Sigmoid colon (tissue), 7 donors: Measurements from ENCODE around the gene SHH. TPM values are rescaled to one million over a fixed set of nuclear protein-coding genes. Genes with fewer than 3 reads are reported as not detected.

Experiments used
- DNase-seq: peaks from one replicate; pipeline ENCODE4 v3.0.0-alpha.2; 2019
- H3K27ac ChIP-seq, 4 donors: fragments of 200-600 bp; sonication (generic); one replicate each; pipeline ENCODE4 v1.5.1; 2016 to 2019; ENCODE audit warnings: mild to moderate bottlenecking in 1 of 4
- H3K27me3 ChIP-seq, 3 donors: fragments of 200-600 bp; sonication (generic); one replicate each; pipeline ENCODE4 v1.5.1; 2019; ENCODE audit warnings: mild to moderate bottlenecking in 1 of 3
- H3K36me3 ChIP-seq, 4 donors: fragments of 200-600 bp; sonication (generic); one replicate each; pipeline ENCODE4 v1.5.1; 2016 to 2019
- H3K4me1 ChIP-seq, 4 donors: fragments of 200-600 bp; sonication (generic); one replicate each; pipeline ENCODE4 v1.5.1; 2017 to 2019
- H3K4me3 ChIP-seq, 4 donors: fragments of 200-600 bp; sonication (generic); one replicate each; pipeline ENCODE4 v1.5.1; 2017 to 2019; ENCODE audit warnings: mild to moderate bottlenecking in 2 of 4, moderate library complexity in 1 of 4
- H3K9me3 ChIP-seq, 4 donors: fragments of 200-600 bp in 3 of 4; sonication (generic) in 3 of 4; one replicate each; pipeline versions ENCODE4 v1.5.1 to v1.6.1; 2013 to 2019
- EP300 ChIP-seq, 4 donors: sonication (generic); formaldehyde crosslinking; IDR thresholded peaks; one replicate each; pipeline ENCODE4 v1.6.1; 2017; ENCODE audit warnings: antibody characterized with exemption in 4 of 4
- POLR2A ChIP-seq, 2 donors: fragments of 450-650 bp; IDR thresholded peaks; one replicate each; pipeline ENCODE4 v1.6.1; 2016; ENCODE audit warnings: antibody characterized with exemption in 2 of 2, mild to moderate bottlenecking in 2 of 2, moderate library complexity in 2 of 2
- POLR2AphosphoS5 ChIP-seq, 4 donors: sonication (generic); formaldehyde crosslinking; IDR thresholded peaks; one replicate each; pipeline ENCODE4 v1.6.1; 2017; ENCODE audit warnings: antibody characterized with exemption in 4 of 4
- WGBS, 2 donors: extraction: QIAGEN DNeasy Blood & Tissue Kit; methylation state at CpG; one replicate each; pipeline ENCODE4 v1.1.7; 2013; 5-methylcytosine and 5-hydroxymethylcytosine counted together
- intact Hi-C: fragments of 100-400 bp; cut with DNase I; formaldehyde crosslinking; loops from one replicate; pipeline ENCODE4 v1.15.1; 2023
- polyA plus RNA-seq, 3 donors: library from polyadenylated mRNA; stranded (reverse); fragments of 200-250 nt; gene quantifications; one replicate each; pipeline ENCODE4 v1.2.3, GENCODE V29; 2013
- total RNA-seq, 4 donors: library from RNA; depleted of rRNA; stranded (reverse); fragments of >200 nt; gene quantifications; one replicate each; pipeline ENCODE4 v1.1.0, GENCODE V29; 2016
- TF ChIP-seq, protein P1 (sequence below), 4 experiments: fragments of 450-650 bp in 3 of 4; fragments of 200-600 bp in 1 of 4; IDR thresholded peaks; one replicate each; pipeline ENCODE4 v1.5.1; 2016 to 2019; ENCODE audit warnings: antibody characterized with exemption in 4 of 4, mild to moderate bottlenecking in 3 of 4, moderate library complexity in 2 of 4
- donor health status: healthy with polysubstance abuse.
- donor health status: Bipolar disorder and iron deficiency.
- donor health status: healthy.

Gene SHH
- total and polyA plus RNA-seq, 7 donors = 0.46 to 1.8 (median 0.60) TPM; not detected in 4

DNA sequence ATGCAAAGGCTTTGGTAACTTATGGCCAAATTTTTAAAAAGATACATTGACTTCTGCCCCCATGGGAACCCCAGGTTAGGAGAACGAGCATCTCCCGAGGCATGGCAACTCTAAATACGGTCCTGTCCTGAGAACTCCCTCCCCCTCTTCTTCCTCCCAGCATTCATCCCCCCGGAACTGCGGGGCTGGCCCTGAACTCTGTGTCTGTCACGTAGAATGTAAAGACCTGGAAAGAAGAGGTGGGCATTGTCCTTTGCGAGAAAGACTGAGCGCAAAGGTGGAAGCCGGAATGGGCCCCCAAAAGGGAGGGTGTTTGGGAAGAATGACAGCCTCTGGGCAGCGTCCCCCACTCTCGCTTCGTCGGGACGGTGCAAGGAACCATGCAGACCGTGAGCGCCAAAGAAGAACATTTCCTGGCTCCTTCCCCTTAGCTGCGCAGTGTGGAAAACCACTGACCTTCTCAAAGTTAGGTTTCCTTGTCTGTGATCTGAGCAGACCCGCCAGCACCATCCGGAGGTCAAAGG is 21.0 kb downstream of the SHH start:
- WGBS, 2 donors = 80 to 87% methylated on average over 19 of the region's 19 CpGs
- Histone ChIP-seq H3K36me3 (no peaks in the 10 kb centered on the region), H3K9me3 (no peaks in the 10 kb centered on the region), H3K4me3 (no peak overlapping the region), H3K27ac (no peak overlapping the region), H3K27me3 (peaks cover 12 to 30% (median 26%) of the 10 kb centered on the region in 3 donors), H3K4me1 (peaks cover 0 to 13% (median 12%) of the 10 kb centered on the region in 4 donors)
- TF ChIP-seq POLR2AphosphoS5 (IDR thresholded peaks at IDR 0.05) (no peak), POLR2A (IDR thresholded peaks at IDR 0.05) (no peak), EP300 (IDR thresholded peaks at IDR 0.05) (no peak)
- TF ChIP-seq, protein P1, sequence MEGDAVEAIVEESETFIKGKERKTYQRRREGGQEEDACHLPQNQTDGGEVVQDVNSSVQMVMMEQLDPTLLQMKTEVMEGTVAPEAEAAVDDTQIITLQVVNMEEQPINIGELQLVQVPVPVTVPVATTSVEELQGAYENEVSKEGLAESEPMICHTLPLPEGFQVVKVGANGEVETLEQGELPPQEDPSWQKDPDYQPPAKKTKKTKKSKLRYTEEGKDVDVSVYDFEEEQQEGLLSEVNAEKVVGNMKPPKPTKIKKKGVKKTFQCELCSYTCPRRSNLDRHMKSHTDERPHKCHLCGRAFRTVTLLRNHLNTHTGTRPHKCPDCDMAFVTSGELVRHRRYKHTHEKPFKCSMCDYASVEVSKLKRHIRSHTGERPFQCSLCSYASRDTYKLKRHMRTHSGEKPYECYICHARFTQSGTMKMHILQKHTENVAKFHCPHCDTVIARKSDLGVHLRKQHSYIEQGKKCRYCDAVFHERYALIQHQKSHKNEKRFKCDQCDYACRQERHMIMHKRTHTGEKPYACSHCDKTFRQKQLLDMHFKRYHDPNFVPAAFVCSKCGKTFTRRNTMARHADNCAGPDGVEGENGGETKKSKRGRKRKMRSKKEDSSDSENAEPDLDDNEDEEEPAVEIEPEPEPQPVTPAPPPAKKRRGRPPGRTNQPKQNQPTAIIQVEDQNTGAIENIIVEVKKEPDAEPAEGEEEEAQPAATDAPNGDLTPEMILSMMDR (IDR thresholded peaks at IDR 0.05) = no peak
- intact Hi-C loops = no loop called here
- DNase-seq = no peak

DNA sequence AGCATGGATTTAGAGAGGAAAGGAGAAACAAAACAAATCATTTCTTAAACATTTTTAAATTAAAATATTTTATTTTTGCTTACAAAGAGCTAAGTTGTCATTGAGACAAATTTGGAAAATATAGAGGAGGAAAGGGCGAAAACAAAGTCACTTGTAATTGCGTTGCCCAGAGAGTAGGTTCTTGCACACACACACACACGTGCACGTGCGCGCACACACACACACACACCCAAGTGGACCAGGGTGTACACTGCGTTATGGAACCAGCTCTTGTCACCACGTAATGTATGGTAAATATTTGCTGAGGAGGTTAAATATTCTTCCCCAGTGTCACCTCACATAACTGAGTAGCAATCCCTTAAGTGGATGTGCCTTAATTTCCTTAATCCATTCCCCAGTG is 21.6 kb downstream of the SHH start:
- 40 to 58% methylated on average over 8 of the region's 8 CpGs for WGBS, 2 donors
- Histone ChIP-seq H3K9me3 (no peaks in the 10 kb centered on the region), H3K4me3 (no peak overlapping the region), H3K36me3 (no peaks in the 10 kb centered on the region), H3K4me1 (peaks cover 0 to 13% (median 12%) of the 10 kb centered on the region in 4 donors), H3K27ac (no peak overlapping the region), H3K27me3 (peaks cover 9 to 23% (median 19%) of the 10 kb centered on the region in 3 donors)
- intact Hi-C loops = no loop called here
- no peak for DNase-seq
- TF ChIP-seq, protein P1 (IDR thresholded peaks at IDR 0.05) = no peak
- TF ChIP-seq POLR2A (IDR thresholded peaks at IDR 0.05) = no peak
- no peak for TF ChIP-seq POLR2AphosphoS5 (IDR thresholded peaks at IDR 0.05)
- TF ChIP-seq EP300 (IDR thresholded peaks at IDR 0.05) = no peak

DNA sequence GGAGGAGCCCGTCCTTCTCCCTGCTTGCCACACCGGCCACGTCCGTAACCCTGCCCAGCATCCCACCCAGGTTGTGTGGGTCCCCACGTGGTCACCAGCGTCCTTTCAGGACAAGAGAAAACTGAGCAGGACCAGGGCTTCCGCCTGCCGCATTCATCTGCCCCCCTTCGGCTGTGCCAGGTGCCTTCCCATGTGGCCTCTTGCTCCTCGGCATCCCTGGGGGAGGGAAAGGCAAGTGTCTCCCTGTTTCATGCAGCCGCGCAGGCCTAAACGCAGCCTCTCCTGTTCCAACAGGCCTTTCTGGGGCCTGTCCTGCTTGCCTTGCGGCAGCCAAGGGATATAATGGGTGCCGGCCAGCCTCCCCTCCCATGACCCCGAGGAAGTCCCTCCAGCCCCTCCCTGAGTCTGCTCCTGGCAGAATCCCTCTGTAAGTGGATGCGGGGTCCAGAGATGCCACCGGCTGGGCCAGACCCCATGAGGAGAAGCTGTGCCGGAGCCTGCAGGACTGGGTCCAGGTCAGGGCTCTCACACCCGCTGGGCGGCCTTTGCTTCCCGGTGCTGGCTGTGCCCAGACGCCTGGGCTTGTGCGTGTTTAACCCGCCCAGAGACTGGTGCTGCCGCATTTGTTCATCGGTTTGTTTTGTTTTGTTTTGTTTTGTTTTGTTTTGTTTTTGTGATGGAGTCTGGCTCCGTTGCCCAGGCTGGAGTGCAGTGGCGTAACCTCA is 23.1 kb downstream of the SHH start:
- H3K4me1 ChIP-seq = peaks cover 0 to 13% (median 12%) of the 10 kb centered on the region in 4 donors
- no peaks in the 10 kb centered on the region for H3K36me3 ChIP-seq
- no peak overlapping the region for H3K27ac ChIP-seq
- DNase-seq = peak; percentile 62
- WGBS, 2 donors = 88% methylated on average over 29 of the region's 29 CpGs
- intact Hi-C loops = no loop called here
- TF ChIP-seq POLR2AphosphoS5 (IDR thresholded peaks at IDR 0.05) = no peak
- no peak for TF ChIP-seq POLR2A (IDR thresholded peaks at IDR 0.05)
- no peak for TF ChIP-seq EP300 (IDR thresholded peaks at IDR 0.05)
- TF ChIP-seq, protein P1 (IDR thresholded peaks at IDR 0.05) = no peak
- H3K4me3 ChIP-seq = no peak overlapping the region
- no peaks in the 10 kb centered on the region for H3K9me3 ChIP-seq
- H3K27me3 ChIP-seq = peaks cover 9 to 19% (median 16%) of the 10 kb centered on the region in 3 donors

DNA sequence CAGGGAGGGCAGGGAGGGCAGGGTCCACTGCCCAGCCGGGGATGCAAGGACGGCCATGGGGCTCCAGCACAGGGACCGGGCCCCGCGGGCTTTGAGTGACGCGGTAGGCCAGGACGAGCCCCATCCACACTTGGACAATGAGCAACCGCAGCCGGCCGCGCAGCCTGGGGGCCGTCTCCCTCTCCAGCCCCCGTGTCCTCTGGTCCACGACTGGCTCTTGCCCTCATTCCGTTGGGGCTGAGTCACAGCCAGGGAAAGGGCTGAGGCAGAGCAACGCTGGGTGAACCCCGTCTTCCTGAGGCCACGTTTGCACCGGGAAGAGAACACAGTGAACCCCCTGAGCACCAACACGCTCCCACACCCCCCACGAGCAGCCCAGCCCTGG is 23.7 kb downstream of the SHH start:
- peaks cover 0 to 13% (median 12%) of the 10 kb centered on the region in 4 donors for H3K4me1 ChIP-seq
- H3K27ac ChIP-seq = no peak overlapping the region
- H3K36me3 ChIP-seq = peaks cover 0 to 5% (median 0%) of the 10 kb centered on the region in 4 donors
- H3K9me3 ChIP-seq = no peaks in the 10 kb centered on the region
- no peak overlapping the region for H3K4me3 ChIP-seq
- H3K27me3 ChIP-seq = peaks cover 9 to 19% (median 16%) of the 10 kb centered on the region in 3 donors
- intact Hi-C loops = no loop called here
- 88 to 90% methylated on average over 22 of the region's 22 CpGs for WGBS, 2 donors
- DNase-seq = peak; percentile 51
- TF ChIP-seq POLR2AphosphoS5 (IDR thresholded peaks at IDR 0.05) (no peak), EP300 (IDR thresholded peaks at IDR 0.05) (no peak), POLR2A (IDR thresholded peaks at IDR 0.05) (no peak)
- TF ChIP-seq, protein P1 (IDR thresholded peaks at IDR 0.05) = no peak
